GM12864 (cell line): ENCODE results near the gene TARBP2.

Experiments used
- DNase-seq: peaks from one replicate; pipeline ENCODE4 v3.0.0-alpha.2; 2011; ENCODE audit warnings: low read depth
- H3K4me3 ChIP-seq: 2 replicates; pipeline ENCODE4 v1.5.1; 2011; ENCODE audit warnings: mild to moderate bottlenecking, low read depth, low read length, control low read depth
- TF ChIP-seq, protein P1 (sequence below): IDR thresholded peaks from 2 replicates; pipeline ENCODE4 v1.5.1; 2011; ENCODE audit warnings: low read depth, mild to moderate bottlenecking, moderate library complexity, low read length, control low read depth, inconsistent platforms; ENCODE audit errors: missing control alignments

Gene TARBP2

DNA sequence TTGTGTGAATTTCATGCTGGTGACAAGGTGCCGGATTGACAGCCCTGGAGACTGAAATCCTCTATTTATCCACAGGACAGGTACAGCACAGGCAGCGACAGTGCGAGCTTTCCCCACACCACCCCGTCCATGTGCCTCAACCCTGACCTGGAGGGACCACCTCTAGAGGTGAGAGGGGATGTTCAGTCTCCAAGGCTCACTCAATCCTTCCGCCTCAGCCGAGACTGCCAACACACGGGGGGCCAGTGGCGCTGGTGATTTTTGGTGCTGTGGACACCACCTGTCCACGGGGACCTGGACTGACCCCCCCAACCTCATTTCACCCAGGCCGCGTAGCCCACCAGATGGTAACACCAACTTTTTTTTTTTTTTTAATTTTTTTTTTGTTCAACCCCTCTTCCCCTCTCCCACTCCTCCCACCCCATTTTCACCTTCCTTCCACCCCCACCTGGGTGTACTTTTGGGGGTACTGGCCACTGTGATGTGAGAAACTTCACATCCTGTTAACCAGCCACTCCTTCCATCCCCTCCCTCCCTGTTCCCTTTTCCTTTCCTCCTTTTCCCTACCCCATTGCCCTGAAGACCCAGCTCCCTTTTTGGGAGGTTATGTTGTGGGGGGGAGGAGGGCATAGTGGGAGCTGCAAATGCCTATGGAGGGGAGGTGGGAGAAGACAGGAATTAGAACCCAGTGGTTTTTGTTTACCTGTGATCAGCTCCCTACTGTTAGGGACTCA lies 36.2 kb upstream of the TARBP2 start:
- TF ChIP-seq, protein P1, sequence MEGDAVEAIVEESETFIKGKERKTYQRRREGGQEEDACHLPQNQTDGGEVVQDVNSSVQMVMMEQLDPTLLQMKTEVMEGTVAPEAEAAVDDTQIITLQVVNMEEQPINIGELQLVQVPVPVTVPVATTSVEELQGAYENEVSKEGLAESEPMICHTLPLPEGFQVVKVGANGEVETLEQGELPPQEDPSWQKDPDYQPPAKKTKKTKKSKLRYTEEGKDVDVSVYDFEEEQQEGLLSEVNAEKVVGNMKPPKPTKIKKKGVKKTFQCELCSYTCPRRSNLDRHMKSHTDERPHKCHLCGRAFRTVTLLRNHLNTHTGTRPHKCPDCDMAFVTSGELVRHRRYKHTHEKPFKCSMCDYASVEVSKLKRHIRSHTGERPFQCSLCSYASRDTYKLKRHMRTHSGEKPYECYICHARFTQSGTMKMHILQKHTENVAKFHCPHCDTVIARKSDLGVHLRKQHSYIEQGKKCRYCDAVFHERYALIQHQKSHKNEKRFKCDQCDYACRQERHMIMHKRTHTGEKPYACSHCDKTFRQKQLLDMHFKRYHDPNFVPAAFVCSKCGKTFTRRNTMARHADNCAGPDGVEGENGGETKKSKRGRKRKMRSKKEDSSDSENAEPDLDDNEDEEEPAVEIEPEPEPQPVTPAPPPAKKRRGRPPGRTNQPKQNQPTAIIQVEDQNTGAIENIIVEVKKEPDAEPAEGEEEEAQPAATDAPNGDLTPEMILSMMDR, result no peak
- no peak for DNase-seq
- no peak overlapping the region for H3K4me3 ChIP-seq

DNA sequence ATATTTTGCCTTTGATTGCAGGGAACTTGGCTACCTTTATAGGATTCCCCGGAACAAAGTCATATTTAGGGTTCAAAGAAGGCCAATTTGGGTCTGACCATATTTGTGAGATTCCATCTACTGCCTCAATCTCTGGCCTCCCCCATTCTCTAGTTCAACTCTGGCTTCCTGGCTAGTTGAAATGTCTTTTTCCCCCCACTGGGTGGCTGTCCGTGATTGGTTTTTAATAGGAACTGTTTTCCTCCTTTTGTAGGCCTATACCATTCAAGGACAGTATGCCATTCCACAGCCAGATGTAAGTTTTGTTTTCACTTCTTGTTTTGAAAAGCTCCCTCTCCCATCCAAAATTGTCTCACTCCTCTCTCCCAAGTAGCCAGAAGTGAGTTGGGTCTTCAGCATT lies 35.4 kb upstream of the TARBP2 start:
- TF ChIP-seq, protein P1, result no peak
- H3K4me3 ChIP-seq, result no peak overlapping the region
- no peak for DNase-seq

DNA sequence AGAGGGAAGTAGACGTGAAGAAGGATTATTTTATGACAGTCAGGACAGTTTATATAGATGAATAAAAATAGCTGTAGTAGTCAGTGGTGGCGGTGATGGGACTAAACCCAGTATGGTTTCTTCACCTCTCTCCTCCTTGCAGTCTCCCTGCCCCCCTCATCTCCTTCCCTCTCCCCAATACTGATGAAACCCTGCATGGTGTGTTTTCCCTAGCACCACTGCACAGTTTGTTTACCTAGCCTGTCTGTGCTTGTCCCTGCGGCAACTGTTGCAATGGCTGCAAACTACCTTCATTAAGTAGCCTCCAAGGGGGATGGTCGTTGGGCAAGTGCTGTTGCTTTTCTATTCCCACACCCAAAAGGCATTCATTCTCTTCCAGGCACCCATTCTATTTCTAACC lies 34.4 kb upstream of the TARBP2 start:
- TF ChIP-seq, protein P1, result no peak
- no peak for DNase-seq
- no peak overlapping the region for H3K4me3 ChIP-seq

DNA sequence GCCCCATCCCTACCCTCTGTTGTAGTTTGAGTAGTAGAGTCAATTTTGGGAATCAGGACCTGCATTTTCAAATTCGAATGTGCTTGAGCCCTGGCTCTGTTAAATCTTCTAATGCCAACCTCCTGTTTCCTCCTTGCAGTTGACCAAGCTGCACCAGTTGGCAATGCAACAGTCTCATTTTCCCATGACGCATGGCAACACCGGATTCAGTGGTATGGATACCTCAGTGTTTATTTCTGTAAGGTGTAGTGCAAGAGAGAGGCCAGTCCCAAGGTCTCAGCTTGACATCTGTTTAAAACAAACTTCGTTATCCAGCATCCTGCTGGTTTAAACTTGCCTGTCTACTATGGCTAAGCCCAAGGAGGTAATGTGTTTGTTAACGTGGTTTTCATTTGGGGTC lies 34.0 kb upstream of the TARBP2 start:
- H3K4me3 ChIP-seq, result no peak overlapping the region
- DNase-seq, result no peak
- TF ChIP-seq, protein P1, result no peak

DNA sequence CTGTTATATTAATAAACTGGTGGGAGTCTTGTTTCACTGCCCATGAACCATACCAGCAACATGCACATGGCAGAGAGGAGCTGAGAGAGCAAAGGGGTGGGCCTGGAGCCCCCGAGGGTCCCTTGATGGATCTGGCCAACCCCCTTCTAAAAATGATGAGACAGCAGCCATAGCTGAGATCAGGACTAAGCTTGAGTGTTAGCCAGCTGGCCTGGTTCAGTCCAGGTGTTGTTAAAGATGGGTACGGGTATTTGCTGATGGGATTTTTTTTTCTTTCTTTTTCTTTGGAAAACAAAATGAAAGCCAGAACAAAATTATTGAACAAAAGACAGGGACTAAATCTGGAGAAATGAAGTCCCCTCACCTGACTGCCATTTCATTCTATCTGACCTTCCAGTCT lies 33.2 kb upstream of the TARBP2 start:
- TF ChIP-seq, protein P1, result no peak
- DNase-seq, result no peak

DNA sequence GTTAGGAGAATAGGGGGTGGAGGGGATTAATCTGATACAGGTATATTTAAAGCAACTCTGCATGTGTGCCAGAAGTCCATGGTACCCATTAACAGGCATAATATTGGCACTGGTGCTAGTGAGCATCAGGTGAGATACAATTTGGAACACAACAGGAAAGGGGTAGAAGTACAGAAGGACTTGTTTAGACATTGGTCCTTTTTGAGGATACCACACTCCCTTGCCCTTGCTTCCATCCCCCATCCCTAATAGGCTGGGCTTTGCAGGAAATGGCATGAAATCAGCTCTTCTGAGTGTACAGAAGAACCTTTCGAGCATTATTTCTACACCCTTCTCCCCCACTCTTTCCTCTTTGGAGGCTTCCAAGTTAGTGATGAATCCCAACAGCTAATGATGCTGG lies 32.8 kb upstream of the TARBP2 start:
- no peak for DNase-seq
- no peak overlapping the region for H3K4me3 ChIP-seq
- TF ChIP-seq, protein P1, result no peak

More for the DNA sequence above, 33.2 kb upstream of the TARBP2 start:
- no peak overlapping the region for H3K4me3 ChIP-seq

DNA sequence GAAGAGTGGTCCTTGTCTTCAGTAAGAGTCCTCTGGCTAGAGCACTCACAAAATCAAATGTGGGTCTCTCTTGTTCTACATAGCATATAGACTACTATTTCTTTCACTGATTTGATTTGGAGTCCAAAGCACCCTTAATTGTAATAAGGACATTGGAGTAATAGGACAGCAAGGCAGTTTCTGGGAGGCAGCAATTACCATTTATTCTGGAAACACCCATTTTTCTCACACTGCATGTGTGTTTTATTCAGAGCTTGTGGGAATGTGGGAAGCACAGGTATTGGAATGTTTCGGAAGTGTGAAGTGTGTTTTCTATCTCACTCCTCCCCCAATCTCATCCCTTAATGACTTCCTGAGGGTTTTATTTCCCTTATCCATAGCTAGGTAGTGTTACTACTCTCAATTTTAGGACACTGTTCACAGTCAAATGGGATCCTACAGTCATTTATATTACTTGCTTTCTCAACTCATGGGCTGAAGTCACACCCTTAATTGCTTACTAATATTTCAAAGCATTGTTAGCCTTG lies 29.0 kb upstream of the TARBP2 start:
- no peak overlapping the region for H3K4me3 ChIP-seq
- DNase-seq, result no peak
- TF ChIP-seq, protein P1, result no peak
